Keratinocyte (primary cell): ENCODE data around the gene ZNF511.

Experiments
- EZH2 ChIP-seq: IDR thresholded peaks from one replicate; pipeline ENCODE4 v1.6.1; 2012; ENCODE audit warnings: inconsistent platforms, mild to moderate bottlenecking, low read length, moderate library complexity
- TF ChIP-seq, protein P1 (sequence below), 3 experiments: IDR thresholded peaks in 1 of 3; conservative IDR thresholded peaks in 1 of 3; optimal IDR thresholded peaks in 1 of 3; 2 replicates in 2 of 3; 3 replicates in 1 of 3; pipeline versions ENCODE3 to v1.5.1; 2011; ENCODE audit warnings: low read length in 3 of 3, mild to moderate bottlenecking in 3 of 3, moderate library complexity in 2 of 3, control low read depth in 1 of 3, inconsistent platforms in 1 of 3; ENCODE audit not compliant: insufficient read depth in 2 of 3; ENCODE audit errors: extremely low read depth in 1 of 3

DNA sequence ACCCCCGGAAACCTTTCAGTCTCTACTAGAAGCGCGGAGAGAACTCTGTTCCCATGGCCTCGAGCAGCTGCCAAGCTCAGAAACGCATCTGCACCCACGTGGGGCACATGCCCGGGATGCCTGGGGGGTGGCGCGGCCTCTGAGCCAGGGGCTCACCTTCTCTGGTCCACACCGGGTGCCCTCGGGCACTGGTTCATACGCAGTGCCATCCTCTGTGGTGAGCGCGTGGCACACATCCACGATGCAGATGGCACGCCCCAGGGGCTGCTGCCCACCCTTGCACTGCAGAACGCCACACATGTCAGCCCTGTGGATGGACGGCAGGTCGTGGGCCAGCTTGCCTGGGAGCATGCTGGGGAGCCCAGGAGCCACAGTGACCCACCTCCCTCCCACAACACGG is 38.5 kb upstream of the ZNF511 start:
- TF ChIP-seq, protein P1, sequence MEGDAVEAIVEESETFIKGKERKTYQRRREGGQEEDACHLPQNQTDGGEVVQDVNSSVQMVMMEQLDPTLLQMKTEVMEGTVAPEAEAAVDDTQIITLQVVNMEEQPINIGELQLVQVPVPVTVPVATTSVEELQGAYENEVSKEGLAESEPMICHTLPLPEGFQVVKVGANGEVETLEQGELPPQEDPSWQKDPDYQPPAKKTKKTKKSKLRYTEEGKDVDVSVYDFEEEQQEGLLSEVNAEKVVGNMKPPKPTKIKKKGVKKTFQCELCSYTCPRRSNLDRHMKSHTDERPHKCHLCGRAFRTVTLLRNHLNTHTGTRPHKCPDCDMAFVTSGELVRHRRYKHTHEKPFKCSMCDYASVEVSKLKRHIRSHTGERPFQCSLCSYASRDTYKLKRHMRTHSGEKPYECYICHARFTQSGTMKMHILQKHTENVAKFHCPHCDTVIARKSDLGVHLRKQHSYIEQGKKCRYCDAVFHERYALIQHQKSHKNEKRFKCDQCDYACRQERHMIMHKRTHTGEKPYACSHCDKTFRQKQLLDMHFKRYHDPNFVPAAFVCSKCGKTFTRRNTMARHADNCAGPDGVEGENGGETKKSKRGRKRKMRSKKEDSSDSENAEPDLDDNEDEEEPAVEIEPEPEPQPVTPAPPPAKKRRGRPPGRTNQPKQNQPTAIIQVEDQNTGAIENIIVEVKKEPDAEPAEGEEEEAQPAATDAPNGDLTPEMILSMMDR (optimal IDR thresholded peaks at IDR 0.05 in 1 of 3, IDR thresholded peaks at IDR 0.05 in 1 of 3, conservative IDR thresholded peaks at IDR 0.05 in 1 of 3; ENCODE audit: extremely low read depth in 1 of 3, insufficient read depth in 2 of 3, low read length in 3 of 3) = no peak
- TF ChIP-seq EZH2 = no peak
